ENCODE results near the gene LRIT2. TPM values are rescaled to one million over a fixed set of nuclear protein-coding genes. Genes with fewer than 3 reads are reported as not detected.

Gene LRIT2
- total RNA-seq, 1 donor from 2014 or later = not detected

DNA sequence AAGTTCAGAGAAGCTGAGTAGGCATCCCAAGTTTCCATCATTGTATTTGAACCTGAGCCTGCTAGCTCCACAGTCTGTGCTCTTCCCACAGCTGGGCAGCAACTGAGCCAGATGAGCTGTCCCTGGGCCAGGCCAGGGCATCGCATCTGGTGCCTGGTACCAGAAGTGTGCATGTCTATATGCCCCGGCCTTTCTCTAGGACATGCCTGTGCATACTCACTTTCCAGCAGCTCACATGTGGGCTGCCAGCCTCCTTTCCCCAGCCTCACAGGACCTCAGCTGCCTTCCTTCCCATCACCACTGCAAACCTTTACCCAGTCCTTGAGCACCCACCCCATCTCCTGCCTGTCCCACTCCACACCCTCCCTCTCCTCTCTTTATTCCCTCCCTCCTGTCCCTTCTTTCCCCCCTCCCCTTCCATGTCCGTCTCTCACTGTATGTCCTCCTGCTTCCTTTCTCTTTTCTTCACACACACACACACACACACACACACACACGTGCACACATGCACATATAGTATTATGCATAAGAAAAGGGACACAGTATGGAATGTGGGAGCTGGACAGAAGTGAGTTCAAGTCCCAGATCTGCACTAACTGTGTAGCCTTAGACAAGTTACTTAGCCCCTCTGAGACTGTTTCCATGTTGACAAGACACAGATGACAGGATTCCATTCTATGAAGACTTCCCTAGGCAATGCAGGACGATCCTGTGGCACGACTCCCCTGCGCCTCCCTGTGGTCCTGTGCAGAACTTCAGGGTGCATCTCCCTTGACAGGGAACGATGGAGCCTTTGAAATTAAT, 20.1 kb downstream of the LRIT2 start:
- H3K79me2 ChIP-seq (ENCODE audit: low read depth) = no peaks in the 10 kb centered on the region
- Mint-ChIP-seq H3K36me3 (no peaks in the 10 kb centered on the region), H3K4me3 (no peak overlapping the region), H3K9me3 (no peaks in the 10 kb centered on the region), H3K27ac (no peak overlapping the region), H3K4me1 (no peaks in the 10 kb centered on the region), H3K27me3 (ENCODE audit: insufficient read depth, low read depth) (peaks cover 9% of the 10 kb centered on the region)
- no peak overlapping the region for H3K27ac ChIP-seq
- H3F3A ChIP-seq (ENCODE audit: low read depth) = no peaks in the 10 kb centered on the region
- no peak overlapping the region for H3K4me3 ChIP-seq
- H3K27me3 ChIP-seq = no peaks in the 10 kb centered on the region
- no peaks in the 10 kb centered on the region for H3K36me3 ChIP-seq
- H3K4me1 ChIP-seq = no peaks in the 10 kb centered on the region
- DNase-seq (ENCODE audit: low spot score) = peak; percentile 74
- H2AFZ ChIP-seq (replicated peaks) = no peak overlapping the region
- no peaks in the 10 kb centered on the region for H3K9me3 ChIP-seq (ENCODE audit: low read depth)
- H3K4me2 ChIP-seq = no peak overlapping the region
- no peak overlapping the region for H3K9ac ChIP-seq
- H4K20me1 ChIP-seq (ENCODE audit: low read depth) = no peaks in the 10 kb centered on the region
- no peak for TF ChIP-seq EZH2 (IDR thresholded peaks at IDR 0.05)
- peak; percentile 92 for TF ChIP-seq CTCF (IDR thresholded peaks at IDR 0.05)

DNA sequence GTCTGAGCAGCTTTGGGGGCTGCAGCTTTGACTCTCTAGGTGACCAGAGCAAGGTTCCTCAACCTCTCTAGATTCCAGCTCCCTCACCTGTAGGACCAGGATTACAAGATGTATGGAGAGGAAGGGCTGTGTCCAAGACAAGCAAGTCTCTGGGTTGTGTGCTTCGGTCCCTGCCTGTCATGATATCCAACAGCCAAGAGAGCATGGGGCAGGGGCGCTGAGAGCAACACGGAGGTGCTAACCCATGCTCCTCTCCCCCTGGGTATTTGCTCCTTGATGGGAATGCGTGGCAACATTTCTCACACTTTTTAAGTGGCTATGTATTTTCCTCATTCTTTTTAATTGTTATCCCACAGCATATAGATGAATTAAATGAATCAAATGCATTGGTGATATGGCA, 20.7 kb downstream of the LRIT2 start:
- TF ChIP-seq EZH2 (IDR thresholded peaks at IDR 0.05) (no peak), CTCF (IDR thresholded peaks at IDR 0.05) (no peak), EZH2phosphoT487 (IDR thresholded peaks at IDR 0.05) (no peak)
- Mint-ChIP-seq H3K9me3 (no peaks in the 10 kb centered on the region), H3K36me3 (no peaks in the 10 kb centered on the region), H3K27me3 (ENCODE audit: insufficient read depth, low read depth) (peaks cover 9% of the 10 kb centered on the region), H3K27ac (no peak overlapping the region), H3K4me3 (no peak overlapping the region), H3K4me1 (no peaks in the 10 kb centered on the region)
- Histone ChIP-seq H3K4me3 (no peak overlapping the region), H3K4me1 (no peaks in the 10 kb centered on the region), H3K4me2 (no peak overlapping the region), H4K20me1 (ENCODE audit: low read depth) (no peaks in the 10 kb centered on the region), H3K79me2 (ENCODE audit: low read depth) (no peaks in the 10 kb centered on the region), H3K9me3 (ENCODE audit: low read depth) (no peaks in the 10 kb centered on the region), H3F3A (ENCODE audit: low read depth) (no peaks in the 10 kb centered on the region), H3K9ac (no peak overlapping the region), H3K27ac (no peak overlapping the region), H3K36me3 (no peaks in the 10 kb centered on the region), H3K27me3 (no peaks in the 10 kb centered on the region), H2AFZ (replicated peaks) (no peak overlapping the region)
- DNase-seq (ENCODE audit: low spot score) = no peak

DNA sequence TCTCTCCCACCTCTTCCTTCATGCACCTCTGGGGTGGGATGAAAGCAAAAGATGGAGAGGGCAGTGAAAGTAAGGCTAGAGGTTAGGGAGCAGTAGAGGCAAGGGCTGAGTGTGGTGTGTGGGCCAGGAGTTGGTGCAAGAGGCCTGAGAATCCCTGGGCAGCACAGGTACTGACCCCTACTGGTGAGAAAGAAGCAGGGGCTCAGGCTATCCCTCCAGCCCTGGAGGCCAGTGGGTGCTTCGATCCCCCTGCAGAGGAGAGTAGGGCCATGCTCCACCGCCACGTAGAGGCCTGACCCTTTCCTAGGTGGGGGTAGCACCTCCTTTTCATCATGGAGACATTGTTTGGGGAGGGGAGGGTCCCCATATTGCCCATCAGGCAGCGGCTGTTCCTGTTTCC, 21.2 kb downstream of the LRIT2 start:
- no peaks in the 10 kb centered on the region for H3K9me3 Mint-ChIP-seq
- H3K27ac ChIP-seq = no peak overlapping the region
- no peak overlapping the region for H3K4me3 Mint-ChIP-seq
- H3K27ac Mint-ChIP-seq = no peak overlapping the region
- no peaks in the 10 kb centered on the region for H3K79me2 ChIP-seq (ENCODE audit: low read depth)
- TF ChIP-seq CTCF (IDR thresholded peaks at IDR 0.05) = peak; percentile 52
- TF ChIP-seq EZH2phosphoT487 (IDR thresholded peaks at IDR 0.05) = no peak
- H3K4me3 ChIP-seq = no peak overlapping the region
- peak; percentile 38 for DNase-seq (ENCODE audit: low spot score)
- no peaks in the 10 kb centered on the region for H3K9me3 ChIP-seq (ENCODE audit: low read depth)
- H3K4me1 ChIP-seq = no peaks in the 10 kb centered on the region
- no peak overlapping the region for H3K4me2 ChIP-seq
- H2AFZ ChIP-seq (replicated peaks) = no peak overlapping the region
- H3K4me1 Mint-ChIP-seq = no peaks in the 10 kb centered on the region
- no peaks in the 10 kb centered on the region for H3F3A ChIP-seq (ENCODE audit: low read depth)
- no peaks in the 10 kb centered on the region for H3K27me3 ChIP-seq
- no peak overlapping the region for H3K9ac ChIP-seq
- no peaks in the 10 kb centered on the region for H3K36me3 Mint-ChIP-seq
- H4K20me1 ChIP-seq (ENCODE audit: low read depth) = no peaks in the 10 kb centered on the region
- no peaks in the 10 kb centered on the region for H3K36me3 ChIP-seq
- H3K27me3 Mint-ChIP-seq (ENCODE audit: insufficient read depth, low read depth) = peaks cover 9% of the 10 kb centered on the region

Measured in neural progenitor cell (in vitro differentiated cells).